Stimulated activated CD4-positive, alpha-beta T cell treated with anti-CD3 and anti-CD28 coated beads, Interleukin-12 subunit alpha, Interleukin-12 subunit beta, amount 100 ng/mL, for 4 hours (primary cell): Measurements from ENCODE around the gene ASIC4.

Experiments used
- DNase-seq: peaks from one replicate; pipeline ENCODE4 v3.0.0-alpha.2; 2020

ASIC4 gene

GRCh38 chr2:219570924-219571310, 56.6 kb downstream of the ASIC4 start:
- DNase-seq, result no peak

- no peak for DNase-seq
Observed at GRCh38 chr2:219571311-219572236, 57.3 kb downstream of the ASIC4 start, which contains the start of gene OBSL1. Gene OBSL1 (minus strand): TSS chr2:219571539. CDS start chr2:219571232, 307 bp downstream.

- no peak for DNase-seq
Observed at GRCh38 chr2:219572237-219573001, 58.1 kb downstream of the ASIC4 start, which contains the start of gene INHA. Gene INHA (plus strand): TSS chr2:219572310. CDS start chr2:219572375, 65 bp downstream.

- no peak for DNase-seq
Observed at GRCh38 chr2:219573166-219573565, 58.9 kb downstream of the ASIC4 start.

GRCh38 chr2:219574484-219575311, 60.4 kb downstream of the ASIC4 start:
- DNase-seq, result no peak

- DNase-seq, result no peak
Observed at GRCh38 chr2:219575566-219576504, 61.6 kb downstream of the ASIC4 start.

- no peak for DNase-seq
Observed at GRCh38 chr2:219576505-219577388, 62.5 kb downstream of the ASIC4 start.

GRCh38 chr2:219578811-219579613, 64.7 kb downstream of the ASIC4 start:
- DNase-seq, result no peak

- no peak for DNase-seq
Observed at GRCh38 chr2:219581346-219581745, 67.1 kb downstream of the ASIC4 start.
